ENCODE data around the gene TBX1.

TBX1 gene

GRCh38 chr22:19742160-19743066 is 18.2 kb upstream of the TBX1 start:
- no peaks in the 10 kb centered on the region for H3K36me3 ChIP-seq (ENCODE audit: control insufficient read depth, low read length)
- no peaks in the 10 kb centered on the region for H3K9me2 ChIP-seq (replicated peaks; ENCODE audit: control insufficient read depth, low read length)
- H4K20me1 ChIP-seq (ENCODE audit: control insufficient read depth, insufficient read depth, low read depth, low read length), result no peaks in the 10 kb centered on the region; the same call in 1 of the 2 replicates
- no peaks in the 10 kb centered on the region for H3K79me2 ChIP-seq (ENCODE audit: control insufficient read depth, low read length)
- H3K9me3 ChIP-seq (ENCODE audit: control insufficient read depth, insufficient read depth, low read length), result no peaks in the 10 kb centered on the region
- no peak overlapping the region for H3K4me2 ChIP-seq (ENCODE audit: low read length)
- no peak overlapping the region for H3K4me3 ChIP-seq (ENCODE audit: low read length)
- no peak for TF ChIP-seq EZH2phosphoT487 (IDR thresholded peaks at IDR 0.05; ENCODE audit: borderline replicate concordance, low read length)
- no peak for TF ChIP-seq CTCF (IDR thresholded peaks at IDR 0.05; ENCODE audit: low read depth, low read length, poor library complexity, severe bottlenecking)
- H3K27me3 ChIP-seq (ENCODE audit: control insufficient read depth, low read length), result no peaks in the 10 kb centered on the region
- H3K27ac ChIP-seq (ENCODE audit: low read depth, low read length), result no peak overlapping the region
- H3K4me1 ChIP-seq (ENCODE audit: control insufficient read depth, low read length), result no peaks in the 10 kb centered on the region
- H3F3A ChIP-seq (ENCODE audit: control insufficient read depth, insufficient read depth), result no peaks in the 10 kb centered on the region

GRCh38 chr22:19743081-19743480 is 17.5 kb upstream of the TBX1 start:
- Histone ChIP-seq H3K79me2 (ENCODE audit: control insufficient read depth, low read length) (no peaks in the 10 kb centered on the region), H3F3A (ENCODE audit: control insufficient read depth, insufficient read depth) (no peaks in the 10 kb centered on the region), H4K20me1 (ENCODE audit: control insufficient read depth, insufficient read depth, low read depth, low read length) (no peaks in the 10 kb centered on the region; the same call in 1 of the 2 replicates), H3K4me2 (ENCODE audit: low read length) (no peak overlapping the region), H3K4me1 (ENCODE audit: control insufficient read depth, low read length) (no peaks in the 10 kb centered on the region), H3K27me3 (ENCODE audit: control insufficient read depth, low read length) (no peaks in the 10 kb centered on the region), H3K9me3 (ENCODE audit: control insufficient read depth, insufficient read depth, low read length) (no peaks in the 10 kb centered on the region), H3K9me2 (replicated peaks; ENCODE audit: control insufficient read depth, low read length) (no peaks in the 10 kb centered on the region), H3K4me3 (ENCODE audit: low read length) (no peak overlapping the region), H3K27ac (ENCODE audit: low read depth, low read length) (no peak overlapping the region), H3K36me3 (ENCODE audit: control insufficient read depth, low read length) (no peaks in the 10 kb centered on the region)
- TF ChIP-seq EZH2phosphoT487 (IDR thresholded peaks at IDR 0.05; ENCODE audit: borderline replicate concordance, low read length) (no peak), CTCF (IDR thresholded peaks at IDR 0.05; ENCODE audit: low read depth, low read length, poor library complexity, severe bottlenecking) (no peak)

GRCh38 chr22:19743651-19744050 is 16.9 kb upstream of the TBX1 start:
- Histone ChIP-seq H3K4me1 (ENCODE audit: control insufficient read depth, low read length) (no peaks in the 10 kb centered on the region), H3K27ac (ENCODE audit: low read depth, low read length) (no peak overlapping the region), H3F3A (ENCODE audit: control insufficient read depth, insufficient read depth) (no peaks in the 10 kb centered on the region), H4K20me1 (ENCODE audit: control insufficient read depth, insufficient read depth, low read depth, low read length) (no peaks in the 10 kb centered on the region; the same call in 1 of the 2 replicates), H3K79me2 (ENCODE audit: control insufficient read depth, low read length) (no peaks in the 10 kb centered on the region), H3K9me3 (ENCODE audit: control insufficient read depth, insufficient read depth, low read length) (no peaks in the 10 kb centered on the region), H3K36me3 (ENCODE audit: control insufficient read depth, low read length) (no peaks in the 10 kb centered on the region), H3K4me2 (ENCODE audit: low read length) (no peak overlapping the region), H3K27me3 (ENCODE audit: control insufficient read depth, low read length) (no peaks in the 10 kb centered on the region), H3K4me3 (ENCODE audit: low read length) (no peak overlapping the region), H3K9me2 (replicated peaks; ENCODE audit: control insufficient read depth, low read length) (no peaks in the 10 kb centered on the region)
- no peak for TF ChIP-seq CTCF (IDR thresholded peaks at IDR 0.05; ENCODE audit: low read depth, low read length, poor library complexity, severe bottlenecking)
- TF ChIP-seq EZH2phosphoT487 (IDR thresholded peaks at IDR 0.05; ENCODE audit: borderline replicate concordance, low read length), result no peak

All from DOHH2 (cell line).